Stimulated activated CD4-positive, alpha-beta T cell treated with anti-CD3 and anti-CD28 coated beads, Interleukin-4, amount 100 ng/mL, for 1 hour (primary cell): Measurements from ENCODE around the gene BFAR.
"Not testable (repeated sequence)": the region's sequence is repeated elsewhere in the genome, so short reads cannot be mapped to it uniquely, and the experiment has no call there.

Experiments
- DNase-seq: peaks from one replicate; pipeline ENCODE4 v3.0.0-alpha.2; 2020

BFAR gene

GRCh38 chr16:14636179-14636950 is 3.6 kb downstream of the BFAR start:
- not testable (repeated sequence) for DNase-seq

GRCh38 chr16:14636951-14637240 is 4.1 kb downstream of the BFAR start:
- not testable (repeated sequence) for DNase-seq

DNA sequence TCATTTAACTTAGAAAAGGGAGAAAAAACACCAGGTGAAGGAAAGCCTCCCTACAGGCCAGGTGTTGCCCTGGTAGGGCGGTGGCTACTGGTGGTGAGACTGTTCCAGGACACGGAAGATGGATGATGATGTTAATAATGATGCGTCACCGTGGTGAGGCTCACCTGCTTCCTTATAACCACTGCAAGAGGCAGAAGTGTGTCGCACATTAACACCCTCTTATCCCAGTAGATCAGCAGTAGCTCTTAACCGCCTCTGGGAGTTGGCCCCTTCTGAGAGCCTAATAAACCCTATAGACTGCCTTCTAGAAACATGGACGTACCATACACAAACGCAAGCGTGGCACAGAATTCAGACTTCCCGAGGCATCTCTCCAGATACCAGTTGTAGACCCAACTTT is 7.8 kb downstream of the BFAR start:
- no peak for DNase-seq

DNA sequence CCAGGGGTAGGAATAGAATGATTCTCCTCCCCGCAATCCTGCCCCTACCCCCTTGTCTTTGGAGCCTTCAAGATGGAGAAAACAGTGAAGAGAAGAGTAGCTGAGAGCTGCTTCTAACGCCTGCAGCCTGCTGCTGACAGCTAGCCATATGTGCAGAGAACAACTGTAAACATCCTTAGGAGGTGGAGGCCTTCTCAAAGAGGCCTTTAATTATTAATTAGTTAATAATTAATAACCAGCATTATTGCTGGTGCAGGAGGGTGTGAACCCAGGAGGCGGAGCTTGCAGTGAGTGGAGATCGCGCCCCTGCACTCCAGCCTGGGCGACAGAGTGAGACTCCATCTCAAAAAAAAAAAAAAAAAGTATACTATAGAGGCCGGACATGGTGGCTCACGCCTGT is 8.5 kb downstream of the BFAR start:
- no peak for DNase-seq

DNA sequence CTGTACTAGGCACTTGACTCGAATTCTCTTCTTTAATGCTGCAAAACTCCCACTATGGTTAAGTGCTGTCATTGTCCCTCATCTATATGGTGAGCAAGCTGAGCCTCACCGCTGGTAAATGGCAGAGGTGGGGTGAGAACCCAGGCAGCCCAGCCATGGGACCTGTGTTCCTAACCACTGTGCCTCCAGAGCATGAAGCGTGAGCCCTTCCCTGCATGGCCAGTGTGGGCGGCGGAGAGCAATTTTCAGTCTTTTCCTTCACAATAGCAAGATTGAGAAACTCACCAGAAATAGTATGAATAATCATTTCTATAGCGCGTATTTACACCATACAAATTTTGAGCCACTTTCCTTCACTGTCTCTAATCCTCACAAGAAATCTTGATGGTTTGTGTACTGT is 9.2 kb downstream of the BFAR start:
- no peak for DNase-seq

DNA sequence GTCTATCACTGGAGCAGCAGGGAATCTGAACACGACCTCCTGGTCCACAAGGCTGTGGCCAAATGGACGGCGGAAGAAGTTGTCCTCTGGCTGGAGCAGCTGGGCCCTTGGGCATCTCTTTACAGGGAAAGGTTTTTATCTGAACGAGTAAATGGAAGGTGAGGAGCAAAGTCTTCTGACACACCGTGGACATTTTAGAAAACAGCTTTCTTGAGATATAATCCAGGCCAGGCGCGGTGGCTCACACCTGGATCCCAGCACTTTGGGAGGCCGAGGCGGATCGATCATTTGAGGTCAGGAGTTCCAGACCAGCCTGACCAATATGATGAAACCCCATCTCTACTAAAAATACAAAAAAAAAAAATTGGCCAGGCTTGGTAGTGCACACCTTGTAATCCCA is 17.1 kb downstream of the BFAR start:
- no peak for DNase-seq

- DNase-seq, result no peak
Measured at GRCh38 chr16:14650629-14651028, 17.9 kb downstream of the BFAR start.

DNA sequence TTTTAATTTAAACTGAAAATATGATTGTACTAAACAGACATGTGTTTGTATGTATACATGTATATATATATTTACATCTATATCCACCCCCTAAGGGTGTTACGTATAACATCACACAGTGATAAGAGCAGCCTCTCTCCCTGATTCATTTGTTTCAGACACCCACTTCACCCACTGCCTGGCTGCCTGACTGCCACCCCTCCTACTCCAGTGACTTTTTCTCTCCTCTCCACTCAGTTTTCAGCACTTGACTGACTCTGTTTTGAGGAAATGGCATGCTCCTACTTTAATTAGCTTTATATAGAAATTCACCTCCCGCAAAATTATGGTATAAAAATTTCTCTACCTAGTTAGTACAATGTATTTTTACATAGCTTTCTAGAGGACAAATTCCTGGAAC is 20.0 kb downstream of the BFAR start:
- no peak for DNase-seq

DNA sequence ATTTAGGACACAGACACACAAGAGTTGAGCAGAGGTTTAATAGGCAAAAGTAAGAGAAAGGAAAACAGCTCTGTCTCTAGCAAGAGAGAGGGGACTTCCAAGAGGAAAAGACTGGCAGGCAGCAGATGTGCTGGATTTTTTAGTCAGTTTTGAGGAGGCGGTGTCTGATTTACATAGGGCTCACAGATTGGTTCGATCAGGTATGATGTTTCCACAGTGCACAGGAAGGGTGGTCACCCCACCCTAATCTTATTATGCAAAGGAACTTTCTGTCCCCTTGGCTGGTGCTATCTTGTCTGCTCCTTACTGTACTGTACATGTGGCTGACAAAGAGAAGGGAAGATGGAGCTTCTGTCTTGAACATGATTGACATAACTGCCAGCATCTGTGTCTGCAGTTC is 25.3 kb downstream of the BFAR start:
- DNase-seq, result no peak

GRCh38 chr16:14667347-14668266 is 34.9 kb downstream of the BFAR start:
- no peak for DNase-seq

- no peak for DNase-seq
Measured at GRCh38 chr16:14668556-14669223, 35.9 kb downstream of the BFAR start.

GRCh38 chr16:14669776-14670175 is 37.0 kb downstream of the BFAR start:
- DNase-seq, result no peak

- no peak for DNase-seq
Measured at GRCh38 chr16:14672403-14672971, 39.7 kb downstream of the BFAR start.

DNA sequence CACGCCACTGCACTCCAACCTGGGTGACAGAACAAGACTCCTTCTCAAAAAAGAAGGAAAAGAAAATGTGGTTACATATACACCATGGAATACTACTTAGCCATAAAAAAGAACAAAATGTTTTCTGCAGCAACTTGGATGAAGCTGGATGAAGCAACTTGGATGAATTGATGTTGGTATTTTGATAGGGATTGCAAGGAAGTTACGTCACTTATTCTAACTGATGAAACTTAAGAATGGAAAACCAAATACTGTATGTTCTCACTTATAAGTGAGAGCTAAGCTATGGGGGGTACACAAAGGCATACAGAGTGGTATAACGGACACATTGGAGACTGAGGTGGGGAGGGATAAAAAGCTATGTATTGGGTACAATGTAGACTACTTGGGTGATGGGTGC is 43.9 kb downstream of the BFAR start:
- no peak for DNase-seq

GRCh38 chr16:14677627-14678026 is 44.9 kb downstream of the BFAR start:
- no peak for DNase-seq

GRCh38 chr16:14678748-14679497 is 46.2 kb downstream of the BFAR start:
- no peak for DNase-seq

DNA sequence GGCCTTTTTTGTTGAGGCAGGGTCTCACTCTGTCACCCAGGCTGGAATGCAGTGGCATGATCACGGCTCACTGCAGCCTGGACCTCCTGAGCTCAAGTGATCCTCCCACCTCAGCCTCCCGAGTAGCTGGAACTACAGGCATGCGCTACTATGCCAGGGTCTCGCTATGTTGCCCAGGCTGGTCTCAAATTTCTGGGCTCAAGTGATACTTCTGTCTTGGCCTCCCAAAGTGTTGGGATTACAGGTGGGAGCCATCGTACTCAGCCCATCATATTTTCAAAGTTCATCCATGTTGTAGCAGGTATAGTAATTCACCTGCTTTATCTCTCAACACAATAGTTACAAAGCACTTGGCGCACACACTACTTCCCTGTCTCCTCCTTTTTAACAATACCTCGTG is 47.6 kb downstream of the BFAR start:
- not testable (repeated sequence) for DNase-seq

- DNase-seq, result no peak
Measured at GRCh38 chr16:14681115-14681514, 48.4 kb downstream of the BFAR start.

- DNase-seq, result no peak
Measured at GRCh38 chr16:14682121-14682520, 49.4 kb downstream of the BFAR start.

- DNase-seq, result not testable (repeated sequence)
Measured at GRCh38 chr16:14685870-14686793, 53.4 kb downstream of the BFAR start.

GRCh38 chr16:14694129-14694528 is 61.4 kb downstream of the BFAR start, which contains the start of gene PLA2G10:
Gene PLA2G10, minus strand, starts transcription at chr16:14694308. Its CDS starts 79 bp downstream, at chr16:14694229.
- DNase-seq, result not testable (repeated sequence)
